Measurements from ENCODE around the gene FBXW5.

GRCh38 chr9:136952321-136952850 lies 7.8 kb upstream of the FBXW5 start:
- TF ChIP-seq CTCF (IDR thresholded peaks at IDR 0.05 in 4 of 5, conservative IDR thresholded peaks at IDR 0.05 in 1 of 5) (no peak), POLR2A (IDR thresholded peaks at IDR 0.05) (no peak)
